Tibial nerve (tissue), 4 donors: ENCODE results near the gene TTBK2. TPM values are rescaled to one million over a fixed set of nuclear protein-coding genes. Genes with fewer than 3 reads are reported as not detected.

ENCODE experiments used
- DNase-seq, 2 donors: peaks; one replicate each; pipeline ENCODE4 v3.0.0-alpha.2; 2019; ENCODE audit warnings: low spot score in 2 of 2
- H3K27ac ChIP-seq, 4 donors: fragments of 200-600 bp; sonication (generic) in 3 of 4; one replicate each; pipeline ENCODE4 v1.5.1; 2017 to 2019; ENCODE audit warnings: mild to moderate bottlenecking in 1 of 4
- H3K27me3 ChIP-seq, 2 donors: fragments of 200-600 bp; sonication (generic) in 1 of 2; one replicate each; pipeline versions ENCODE4 v1.5.1 to v1.6.0; 2017 to 2019
- H3K36me3 ChIP-seq, 3 donors: fragments of 200-600 bp; sonication (generic); one replicate each; pipeline ENCODE4 v1.5.1; 2018 to 2019
- H3K4me1 ChIP-seq, 4 donors: fragments of 200-600 bp; sonication (generic) in 3 of 4; one replicate each; pipeline ENCODE4 v1.5.1; 2017 to 2019
- H3K4me3 ChIP-seq, 4 donors: fragments of 200-600 bp; sonication (generic) in 3 of 4; one replicate each; pipeline ENCODE4 v1.5.1; 2017 to 2019; ENCODE audit warnings: mild to moderate bottlenecking in 1 of 4, moderate library complexity in 1 of 4
- H3K9me3 ChIP-seq, 4 donors: fragments of 200-600 bp; sonication (generic) in 3 of 4; one replicate each; pipeline ENCODE4 v1.5.1; 2017 to 2019
- EP300 ChIP-seq, 2 donors: sonication (generic); formaldehyde crosslinking; IDR thresholded peaks; one replicate each; pipeline ENCODE4 v1.6.1; 2017; ENCODE audit warnings: antibody characterized with exemption in 2 of 2, mild to moderate bottlenecking in 1 of 2
- POLR2A ChIP-seq, 2 donors: fragments of 450-650 bp; IDR thresholded peaks; one replicate each; pipeline ENCODE4 v1.6.1; 2017; ENCODE audit warnings: antibody characterized with exemption in 2 of 2, mild to moderate bottlenecking in 2 of 2, moderate library complexity in 2 of 2
- WGBS, 2 donors: methylation state at CpG; one replicate each; pipeline ENCODE4 v1.1.5; 2018; 5-methylcytosine and 5-hydroxymethylcytosine counted together
- total RNA-seq, 4 donors: library from RNA; depleted of rRNA; stranded (reverse); fragments of >200 nt; gene quantifications; one replicate each; pipeline ENCODE4 v1.1.0, GENCODE V29; 2016
- TF ChIP-seq, protein P1 (sequence below), 5 experiments: fragments of 200-600 bp in 3 of 5; fragments of 450-650 bp in 2 of 5; sonication (generic) in 3 of 5; IDR thresholded peaks; one replicate each; pipeline ENCODE4 v1.5.1; 2016 to 2019; ENCODE audit warnings: antibody characterized with exemption in 5 of 5, mild to moderate bottlenecking in 3 of 5, moderate library complexity in 2 of 5

Gene TTBK2
- total RNA-seq, 4 donors from 2014 or later, result 20.2 to 31.2 (median 23.4) TPM

DNA sequence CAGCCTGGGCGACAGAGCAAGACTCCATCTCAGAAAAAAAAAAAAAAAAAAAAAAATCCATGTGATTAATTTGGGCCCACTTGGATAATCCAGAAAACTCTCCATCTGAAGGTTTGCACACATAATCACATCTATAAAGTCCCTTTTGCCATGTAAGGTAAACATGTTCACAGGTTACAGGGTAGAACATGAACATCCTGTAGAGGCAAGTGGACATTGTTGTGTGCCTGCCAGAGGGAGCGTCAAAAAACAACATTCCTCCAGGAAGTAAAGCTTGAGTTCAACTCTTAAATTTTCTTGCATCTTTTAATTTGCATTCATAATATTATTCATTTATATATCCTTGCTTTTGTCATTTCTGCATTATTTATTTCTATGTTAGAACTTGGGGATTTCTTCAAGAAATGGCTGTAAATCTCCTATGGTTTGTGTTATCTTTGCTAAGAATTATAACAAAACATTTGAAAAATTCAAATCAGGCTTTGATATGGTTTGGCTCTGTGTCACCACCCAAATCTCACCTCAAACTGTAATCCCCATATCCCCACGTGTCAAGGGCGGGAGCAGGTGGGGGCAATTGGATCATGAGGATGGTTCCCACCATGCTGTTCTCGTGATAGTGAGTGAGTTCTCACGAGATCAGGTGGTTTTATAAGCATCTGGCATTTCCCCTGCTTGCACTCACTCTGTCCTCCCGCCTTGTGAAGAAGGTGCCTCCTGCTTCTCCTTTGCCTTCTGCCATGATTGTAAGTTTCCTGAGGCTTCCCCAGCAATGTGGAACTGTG lies 11.3 kb upstream of the TTBK2 start:
- H3K36me3 ChIP-seq, result no peaks in the 10 kb centered on the region
- 77 to 82% methylated on average over 7 of the region's 7 CpGs for WGBS, 2 donors

DNA sequence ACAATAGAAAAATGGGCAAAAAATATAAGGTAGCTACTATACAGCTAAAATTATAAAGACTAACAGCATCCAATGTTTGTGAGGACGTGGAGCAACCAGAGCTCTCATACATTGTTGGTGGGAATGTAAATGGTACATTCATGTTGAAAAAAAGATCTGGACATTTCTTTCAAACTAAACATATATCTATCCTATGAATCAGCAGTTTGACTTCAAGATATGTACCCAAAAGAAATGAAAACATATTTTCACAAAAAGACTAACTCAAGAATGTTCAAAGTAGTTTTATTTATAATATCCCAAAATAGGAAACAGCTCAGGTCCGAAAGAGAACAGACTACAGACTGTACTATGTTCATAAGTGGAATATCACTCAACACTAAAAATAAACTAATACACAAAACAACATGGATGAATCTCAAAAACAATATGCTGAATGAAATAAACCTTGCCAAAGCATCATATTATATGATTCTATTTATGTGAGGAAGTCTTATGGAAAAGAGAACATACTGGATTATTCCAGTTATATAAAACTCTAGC lies 8.8 kb upstream of the TTBK2 start:
- Histone ChIP-seq H3K4me1 (no peaks in the 10 kb centered on the region), H3K4me3 (no peak overlapping the region), H3K27ac (no peak overlapping the region), H3K27me3 (no peaks in the 10 kb centered on the region), H3K36me3 (no peaks in the 10 kb centered on the region), H3K9me3 (no peaks in the 10 kb centered on the region)
- no peak for TF ChIP-seq POLR2A (IDR thresholded peaks at IDR 0.05)
- TF ChIP-seq EP300 (IDR thresholded peaks at IDR 0.05), result no peak
- TF ChIP-seq, protein P1, sequence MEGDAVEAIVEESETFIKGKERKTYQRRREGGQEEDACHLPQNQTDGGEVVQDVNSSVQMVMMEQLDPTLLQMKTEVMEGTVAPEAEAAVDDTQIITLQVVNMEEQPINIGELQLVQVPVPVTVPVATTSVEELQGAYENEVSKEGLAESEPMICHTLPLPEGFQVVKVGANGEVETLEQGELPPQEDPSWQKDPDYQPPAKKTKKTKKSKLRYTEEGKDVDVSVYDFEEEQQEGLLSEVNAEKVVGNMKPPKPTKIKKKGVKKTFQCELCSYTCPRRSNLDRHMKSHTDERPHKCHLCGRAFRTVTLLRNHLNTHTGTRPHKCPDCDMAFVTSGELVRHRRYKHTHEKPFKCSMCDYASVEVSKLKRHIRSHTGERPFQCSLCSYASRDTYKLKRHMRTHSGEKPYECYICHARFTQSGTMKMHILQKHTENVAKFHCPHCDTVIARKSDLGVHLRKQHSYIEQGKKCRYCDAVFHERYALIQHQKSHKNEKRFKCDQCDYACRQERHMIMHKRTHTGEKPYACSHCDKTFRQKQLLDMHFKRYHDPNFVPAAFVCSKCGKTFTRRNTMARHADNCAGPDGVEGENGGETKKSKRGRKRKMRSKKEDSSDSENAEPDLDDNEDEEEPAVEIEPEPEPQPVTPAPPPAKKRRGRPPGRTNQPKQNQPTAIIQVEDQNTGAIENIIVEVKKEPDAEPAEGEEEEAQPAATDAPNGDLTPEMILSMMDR (IDR thresholded peaks at IDR 0.05), result no peak
- 46 to 52% methylated on average over 2 of the region's 2 CpGs for WGBS, 2 donors
- no peak for DNase-seq

More for the DNA sequence above, 11.3 kb upstream of the TTBK2 start:
- Histone ChIP-seq H3K9me3 (no peaks in the 10 kb centered on the region), H3K27ac (no peak overlapping the region), H3K4me3 (no peak overlapping the region), H3K27me3 (no peaks in the 10 kb centered on the region), H3K4me1 (no peaks in the 10 kb centered on the region)
- TF ChIP-seq EP300 (IDR thresholded peaks at IDR 0.05), result no peak
- TF ChIP-seq, protein P1 (IDR thresholded peaks at IDR 0.05), result no peak
- TF ChIP-seq POLR2A (IDR thresholded peaks at IDR 0.05), result no peak
- no peak for DNase-seq

DNA sequence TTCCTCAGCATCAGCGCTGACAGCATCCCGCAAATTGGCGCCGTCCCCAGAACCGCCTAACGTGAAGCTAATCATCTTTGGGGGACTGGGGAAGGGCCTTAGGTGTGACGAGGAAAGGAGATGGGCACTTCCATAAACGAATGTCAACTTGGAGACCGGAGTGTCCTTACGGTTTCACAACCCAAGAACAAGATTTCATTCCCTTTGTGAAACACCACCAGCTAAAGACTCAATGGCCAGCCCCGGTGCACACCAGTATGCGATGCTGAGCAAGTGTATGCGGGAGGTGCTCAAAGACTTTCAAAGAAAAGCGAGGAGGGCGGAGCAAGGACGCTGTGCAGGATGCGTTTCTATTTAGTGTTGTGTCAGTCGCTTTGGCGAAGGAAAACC lies 759 bp upstream of the TTBK2 start:
- no peak for TF ChIP-seq EP300 (IDR thresholded peaks at IDR 0.05)
- TF ChIP-seq POLR2A (IDR thresholded peaks at IDR 0.05), result no peak
- TF ChIP-seq, protein P1 (IDR thresholded peaks at IDR 0.05), result no peak

DNA sequence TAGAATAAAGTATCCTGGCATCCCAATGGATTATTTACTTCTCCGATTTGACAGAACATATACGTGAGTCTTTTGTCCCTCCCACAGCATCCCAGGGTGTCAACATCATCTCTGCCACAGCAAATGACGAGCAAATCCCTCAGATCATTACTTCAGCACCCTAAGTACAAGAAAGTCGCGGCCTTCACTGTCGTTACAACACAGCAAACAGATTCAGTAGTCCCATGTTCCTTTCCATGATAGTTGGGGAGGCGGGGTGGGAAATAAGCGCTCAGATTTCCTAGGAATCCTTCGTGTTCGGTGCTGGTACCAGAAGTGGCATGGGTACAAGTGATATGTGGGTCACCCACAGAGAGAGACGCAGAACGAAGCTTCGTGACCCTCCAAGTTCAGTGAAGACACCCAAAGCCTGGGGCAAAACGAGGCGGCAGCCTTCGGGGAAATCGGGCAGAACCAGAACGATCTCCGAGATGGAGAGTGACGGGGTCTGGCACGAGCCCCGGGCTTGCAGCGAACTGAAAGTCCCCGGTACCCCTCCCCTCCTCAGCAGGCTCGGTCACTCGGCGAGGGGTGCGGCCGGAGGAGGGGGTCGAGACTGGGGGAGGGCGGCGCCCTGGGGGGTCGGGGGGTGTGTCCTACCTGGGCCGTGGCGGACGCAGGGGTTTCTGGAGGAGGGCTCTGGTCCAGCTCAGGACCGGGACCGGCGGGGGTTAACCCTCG lies 619 bp downstream of the TTBK2 start:
- Histone ChIP-seq H3K36me3 (no peaks in the 10 kb centered on the region), H3K4me1 (peaks cover 0 to 26% (median 11%) of the 10 kb centered on the region in 4 donors), H3K27ac (peak overlapping the region; percentile 89 to 95 (median 92)), H3K4me3 (peak overlapping the region; percentile 88 to 100 (median 94)), H3K27me3 (no peaks in the 10 kb centered on the region), H3K9me3 (no peaks in the 10 kb centered on the region)
- TF ChIP-seq POLR2A (IDR thresholded peaks at IDR 0.05), result no peak
- peak in 1 of 2 donors; percentile 14 for TF ChIP-seq EP300 (IDR thresholded peaks at IDR 0.05)
- 0 to 3% methylated on average over 18 to 33 of the region's 40 CpGs for WGBS, 2 donors
- peak in 1 of 2 donors; percentile 24 for DNase-seq

More for the DNA sequence above, 759 bp upstream of the TTBK2 start:
- no peaks in the 10 kb centered on the region for H3K36me3 ChIP-seq
- peak in 1 of 2 donors; percentile 26 for DNase-seq
- peaks cover 0 to 26% (median 11%) of the 10 kb centered on the region in 4 donors for H3K4me1 ChIP-seq
- no peaks in the 10 kb centered on the region for H3K27me3 ChIP-seq
- H3K9me3 ChIP-seq, result no peaks in the 10 kb centered on the region
- H3K27ac ChIP-seq, result peak overlapping the region; percentile 60 to 92 (median 66)
- 3 to 5% methylated on average over 19 of the region's 19 CpGs for WGBS, 2 donors
- peak overlapping the region; percentile 88 to 100 (median 94) for H3K4me3 ChIP-seq

DNA sequence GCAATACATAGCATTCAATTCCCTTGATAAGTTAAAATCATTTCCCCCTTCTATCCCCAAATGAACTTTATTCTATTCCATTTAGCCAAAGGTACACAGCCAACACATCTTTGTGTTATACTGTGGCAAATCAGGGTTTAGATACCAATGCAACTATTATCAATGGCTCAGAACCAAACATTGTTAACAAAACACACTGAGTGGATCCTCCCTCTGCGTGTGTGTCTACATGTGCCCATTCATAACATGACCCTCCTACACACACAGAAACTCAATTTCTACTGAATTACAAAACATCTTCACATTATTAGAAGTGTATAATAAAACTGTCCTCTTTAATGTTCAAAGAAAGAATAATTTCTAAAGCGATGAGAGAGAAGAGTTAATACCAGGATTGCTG lies 1.3 kb downstream of the TTBK2 start:
- Histone ChIP-seq H3K4me3 (peak overlapping the region; percentile 88 to 100 (median 94)), H3K9me3 (no peaks in the 10 kb centered on the region), H3K36me3 (no peaks in the 10 kb centered on the region), H3K4me1 (peaks cover 0 to 26% (median 11%) of the 10 kb centered on the region in 4 donors), H3K27ac (peak overlapping the region in 3 of 4 donors; percentile 89 to 95 (median 92)), H3K27me3 (no peaks in the 10 kb centered on the region)
- 27 to 32% methylated on average over 2 of the region's 2 CpGs for WGBS, 2 donors
- TF ChIP-seq POLR2A (IDR thresholded peaks at IDR 0.05) (no peak), EP300 (IDR thresholded peaks at IDR 0.05) (no peak)
- TF ChIP-seq, protein P1 (IDR thresholded peaks at IDR 0.05), result no peak
- DNase-seq, result no peak
